Loucy (cell line): ENCODE measurements around the gene PLCL2.

Experiments
- CTCF ChIP-seq: fragments of 200-600 bp; sonication (generic); conservative IDR thresholded peaks from 2 replicates; pipeline ENCODE4 v1.5.1; 2014; ENCODE audit warnings: mild to moderate bottlenecking, antibody characterized with exemption, low read length
- EZH2phosphoT487 ChIP-seq: fragments of 200-600 bp; IDR thresholded peaks from 2 replicates; pipeline ENCODE4 v1.6.1; 2018; ENCODE audit warnings: antibody characterized with exemption, mild to moderate bottlenecking, moderate library complexity, borderline replicate concordance

GRCh38 chr3:17033516-17034168 lies 148.9 kb downstream of the PLCL2 start:
- TF ChIP-seq CTCF, result no peak
- no peak for TF ChIP-seq EZH2phosphoT487
